ENCODE data around the gene XCL1.

XCL1 gene

GRCh38 chr1:168605443-168605842 is 29.0 kb downstream of the XCL1 start:
- no peak for DNase-seq (ENCODE audit: low read depth)

GRCh38 chr1:168606096-168606495 is 29.7 kb downstream of the XCL1 start:
- no peak for DNase-seq (ENCODE audit: low read depth)

- DNase-seq (ENCODE audit: low read depth), result no peak
Measured at GRCh38 chr1:168607872-168608428, 31.5 kb downstream of the XCL1 start.

GRCh38 chr1:168608796-168609715 is 32.7 kb downstream of the XCL1 start:
- DNase-seq (ENCODE audit: low read depth), result peak; percentile 19

- DNase-seq (ENCODE audit: low read depth), result no peak
Measured at GRCh38 chr1:168609741-168610510, 33.5 kb downstream of the XCL1 start.

GRCh38 chr1:168613038-168613451 is 36.6 kb downstream of the XCL1 start:
- no peak for DNase-seq (ENCODE audit: low read depth)

- DNase-seq (ENCODE audit: low read depth), result no peak
Measured at GRCh38 chr1:168613691-168614231, 37.4 kb downstream of the XCL1 start.

- no peak for DNase-seq (ENCODE audit: low read depth)
Measured at GRCh38 chr1:168614235-168614634, 37.8 kb downstream of the XCL1 start.

GRCh38 chr1:168615965-168616364 is 39.6 kb downstream of the XCL1 start:
- DNase-seq (ENCODE audit: low read depth), result no peak

- no peak for DNase-seq (ENCODE audit: low read depth)
Measured at GRCh38 chr1:168617974-168618750, 41.8 kb downstream of the XCL1 start.

GRCh38 chr1:168618886-168619285 is 42.5 kb downstream of the XCL1 start:
- DNase-seq (ENCODE audit: low read depth), result no peak

GRCh38 chr1:168621356-168621755 is 45.0 kb downstream of the XCL1 start:
- DNase-seq (ENCODE audit: low read depth), result peak; percentile 10

- peak; percentile 76 for DNase-seq (ENCODE audit: low read depth)
Measured at GRCh38 chr1:168623003-168623828, 46.8 kb downstream of the XCL1 start.

- no peak for DNase-seq (ENCODE audit: low read depth)
Measured at GRCh38 chr1:168623831-168624230, 47.4 kb downstream of the XCL1 start.

- no peak for DNase-seq (ENCODE audit: low read depth)
Measured at GRCh38 chr1:168626326-168626725, 49.9 kb downstream of the XCL1 start.

GRCh38 chr1:168627370-168627769 is 51.0 kb downstream of the XCL1 start:
- DNase-seq (ENCODE audit: low read depth), result no peak

- DNase-seq (ENCODE audit: low read depth), result no peak
Measured at GRCh38 chr1:168628807-168629206, 52.4 kb downstream of the XCL1 start.

- DNase-seq (ENCODE audit: low read depth), result no peak
Measured at GRCh38 chr1:168629466-168629865, 53.1 kb downstream of the XCL1 start.

Data from fibroblast of gingiva (primary cell).